Activated CD4-positive, alpha-beta T cell treated with anti-CD3 and anti-CD28 coated beads, Interleukin-2, Interleukin-4, amounts not matched to agents 100 ng/mL and 50 ng/mL, durations not matched to agents 16 hours and 8 hours (primary cell): ENCODE data around the gene SUGCT.
"Not testable (repeated sequence)": the region's sequence is repeated elsewhere in the genome, so short reads cannot be mapped to it uniquely, and the experiment has no call there.

ENCODE experiments used
- DNase-seq: peaks from one replicate; pipeline ENCODE4 v3.0.0-alpha.2; 2020; ENCODE audit warnings: low spot score

Gene SUGCT

GRCh38 chr7:40580776-40581175 lies 446.0 kb downstream of the SUGCT start:
- no peak for DNase-seq

DNA sequence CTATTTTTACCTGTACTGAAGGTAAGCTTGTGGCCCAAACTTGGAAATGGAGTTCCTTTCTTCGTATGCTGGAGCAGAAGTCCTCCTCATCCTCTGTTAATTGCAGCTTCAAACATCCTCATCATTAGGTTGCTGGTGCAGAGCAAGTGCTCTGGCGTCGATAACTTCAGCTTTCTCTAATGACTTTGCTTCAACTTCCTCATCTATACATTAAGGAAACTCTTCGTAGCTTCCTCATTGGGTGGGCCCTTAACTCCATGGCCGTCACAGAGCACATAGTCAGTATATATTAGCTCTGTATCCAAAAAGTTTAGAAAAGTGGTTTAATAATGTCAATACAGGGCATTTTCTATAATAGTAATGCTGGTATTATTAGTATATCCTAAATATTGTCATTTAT lies 447.7 kb downstream of the SUGCT start:
- DNase-seq, result no peak

DNA sequence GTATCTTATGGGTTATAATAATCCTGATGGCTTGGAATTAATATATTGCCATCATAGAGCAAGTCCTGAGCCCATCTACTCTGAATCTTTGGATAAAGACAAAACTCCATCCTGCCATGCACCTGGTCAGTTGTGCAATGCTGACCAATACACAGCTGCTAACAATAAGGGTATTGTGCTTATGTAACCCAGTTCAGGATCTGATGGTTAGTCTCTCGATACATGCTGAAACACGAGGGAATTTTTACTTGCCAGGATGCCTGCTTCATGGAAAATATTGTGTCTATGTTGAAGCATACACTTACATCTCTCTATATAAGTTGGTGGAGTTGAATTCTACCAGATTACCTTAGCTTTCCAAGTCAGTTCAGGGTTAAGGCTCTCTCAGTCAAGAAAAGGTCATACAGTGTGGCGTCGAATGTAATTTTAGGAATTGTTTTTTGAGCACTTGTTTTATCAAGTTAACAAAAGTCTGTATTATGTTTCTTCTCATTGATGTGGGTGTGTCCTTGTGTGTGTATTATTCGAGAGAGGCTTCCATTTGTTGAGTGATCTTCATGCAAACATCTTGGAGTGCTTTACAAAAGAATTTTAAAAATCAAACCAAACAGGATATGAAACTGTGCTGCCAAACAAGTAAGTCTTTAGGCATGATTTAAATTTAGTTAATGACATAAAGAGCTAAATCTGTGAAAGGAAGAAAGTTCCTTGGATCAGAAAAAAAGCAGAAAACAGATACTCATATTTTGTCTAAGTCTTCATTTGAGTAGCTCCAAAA lies 449.1 kb downstream of the SUGCT start:
- no peak for DNase-seq

DNA sequence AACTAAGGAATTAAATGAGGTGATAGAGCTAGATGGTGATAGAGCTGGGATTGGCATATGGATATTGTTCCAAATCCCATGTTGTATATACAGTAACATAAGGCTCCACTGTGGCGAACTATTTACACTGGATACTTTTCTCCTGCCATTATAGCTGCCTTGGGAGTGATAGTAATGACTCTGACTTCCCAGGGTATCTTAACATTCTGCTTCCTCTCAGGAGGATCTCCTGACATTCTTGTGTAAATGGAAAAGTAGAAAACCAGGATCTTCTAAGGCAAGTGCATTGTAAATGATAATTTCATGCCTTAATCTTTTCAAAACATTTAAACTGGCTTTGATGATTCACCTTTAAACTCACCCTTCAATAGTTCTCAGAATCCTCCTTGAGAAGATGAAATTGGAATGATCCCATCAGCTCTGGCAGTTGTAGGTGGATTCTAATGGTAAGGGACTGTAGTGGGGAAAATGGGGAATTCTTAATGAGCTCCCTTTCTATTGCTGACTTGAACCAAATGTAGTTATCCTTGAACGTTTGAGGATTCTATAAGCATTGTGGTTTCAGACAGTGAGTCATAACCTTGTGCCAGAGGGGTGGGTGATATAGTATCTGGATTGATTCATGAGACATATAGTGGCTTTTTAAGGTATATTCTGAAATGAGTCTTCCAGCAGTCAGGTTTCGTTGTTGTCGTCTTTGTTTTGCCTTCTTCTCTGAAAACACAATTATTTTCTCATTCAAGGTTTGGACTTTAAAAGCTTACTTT lies 450.0 kb downstream of the SUGCT start:
- DNase-seq, result no peak

GRCh38 chr7:40586197-40586596 lies 451.4 kb downstream of the SUGCT start:
- DNase-seq, result no peak

DNA sequence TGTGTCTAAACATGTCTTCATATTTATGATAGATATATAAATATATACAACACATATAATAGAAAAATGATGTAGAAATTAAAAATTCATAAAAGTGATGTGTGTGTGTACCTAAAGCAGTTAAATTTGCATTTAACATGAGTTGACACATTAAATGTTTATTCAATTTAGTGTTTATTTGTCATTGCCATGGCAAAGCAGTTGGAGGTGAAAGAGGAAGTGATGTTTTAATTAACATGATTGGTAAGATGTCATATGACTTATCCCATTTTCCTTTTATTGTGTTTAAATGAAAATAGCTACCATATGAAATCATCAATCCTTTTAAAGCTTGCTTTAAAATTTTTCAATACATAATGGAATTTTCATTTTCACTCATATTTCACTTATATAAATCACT lies 452.6 kb downstream of the SUGCT start:
- DNase-seq, result no peak

- no peak for DNase-seq
Measured at GRCh38 chr7:40595129-40595528, 460.3 kb downstream of the SUGCT start.

DNA sequence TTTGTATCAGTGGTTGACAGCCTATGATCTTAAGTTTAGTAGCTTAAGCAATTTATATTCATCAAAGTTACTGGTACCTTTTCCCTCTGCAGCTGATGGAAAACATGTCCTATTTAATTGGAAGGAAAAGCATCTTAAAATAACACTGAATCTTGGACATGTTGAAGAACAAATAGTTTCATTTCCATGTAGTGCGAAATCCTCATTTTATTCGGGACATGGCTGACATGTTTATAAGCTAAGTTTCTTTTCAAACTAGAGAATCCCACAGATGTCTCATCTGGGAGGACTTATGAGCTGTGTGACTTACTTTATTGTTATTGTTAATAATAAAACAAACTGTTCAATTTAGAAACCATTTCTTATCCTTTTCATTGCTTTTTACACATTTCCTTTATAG lies 461.0 kb downstream of the SUGCT start:
- DNase-seq, result no peak

DNA sequence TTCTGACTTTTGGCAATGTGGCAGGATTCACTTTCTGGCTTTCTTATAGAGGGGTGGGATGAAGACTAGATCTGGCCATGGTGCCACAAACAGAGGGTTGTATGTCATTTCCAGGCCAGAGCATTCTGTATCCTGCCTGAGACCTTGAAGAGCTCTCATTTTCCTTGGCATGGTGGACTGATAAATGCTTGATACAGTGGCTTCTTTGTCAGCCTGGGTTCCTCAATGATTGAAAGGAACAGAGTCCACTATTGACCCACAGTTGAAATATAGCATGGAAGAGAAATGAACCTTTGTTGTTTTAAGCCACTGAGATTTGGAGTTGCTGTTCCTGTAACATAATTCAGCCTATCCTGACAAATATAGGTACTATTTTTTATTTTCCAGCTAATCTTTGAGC lies 462.7 kb downstream of the SUGCT start:
- no peak for DNase-seq

DNA sequence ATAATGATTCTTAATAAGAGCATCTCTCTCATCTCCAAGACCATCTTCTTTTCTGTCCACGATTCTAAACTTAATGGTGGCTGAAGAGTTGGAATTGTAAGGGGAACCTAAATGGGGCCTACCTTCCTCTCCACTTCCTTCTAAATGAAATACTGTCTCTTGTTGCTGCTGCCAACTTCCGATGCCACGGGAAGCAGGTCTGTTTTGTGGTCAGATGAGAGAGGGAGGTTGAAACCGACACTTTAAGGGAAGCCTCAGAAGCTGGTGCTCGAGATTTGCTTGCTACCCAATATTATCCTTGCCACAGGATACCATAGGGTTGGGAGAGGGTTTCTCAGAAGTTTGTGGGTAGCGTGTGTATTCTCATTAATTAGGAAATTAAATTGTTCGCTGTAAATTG lies 464.1 kb downstream of the SUGCT start:
- DNase-seq, result no peak

- DNase-seq, result no peak
Measured at GRCh38 chr7:40599836-40600235, 465.0 kb downstream of the SUGCT start.

- not testable (repeated sequence) for DNase-seq
Measured at GRCh38 chr7:40602351-40602750, 467.5 kb downstream of the SUGCT start.

DNA sequence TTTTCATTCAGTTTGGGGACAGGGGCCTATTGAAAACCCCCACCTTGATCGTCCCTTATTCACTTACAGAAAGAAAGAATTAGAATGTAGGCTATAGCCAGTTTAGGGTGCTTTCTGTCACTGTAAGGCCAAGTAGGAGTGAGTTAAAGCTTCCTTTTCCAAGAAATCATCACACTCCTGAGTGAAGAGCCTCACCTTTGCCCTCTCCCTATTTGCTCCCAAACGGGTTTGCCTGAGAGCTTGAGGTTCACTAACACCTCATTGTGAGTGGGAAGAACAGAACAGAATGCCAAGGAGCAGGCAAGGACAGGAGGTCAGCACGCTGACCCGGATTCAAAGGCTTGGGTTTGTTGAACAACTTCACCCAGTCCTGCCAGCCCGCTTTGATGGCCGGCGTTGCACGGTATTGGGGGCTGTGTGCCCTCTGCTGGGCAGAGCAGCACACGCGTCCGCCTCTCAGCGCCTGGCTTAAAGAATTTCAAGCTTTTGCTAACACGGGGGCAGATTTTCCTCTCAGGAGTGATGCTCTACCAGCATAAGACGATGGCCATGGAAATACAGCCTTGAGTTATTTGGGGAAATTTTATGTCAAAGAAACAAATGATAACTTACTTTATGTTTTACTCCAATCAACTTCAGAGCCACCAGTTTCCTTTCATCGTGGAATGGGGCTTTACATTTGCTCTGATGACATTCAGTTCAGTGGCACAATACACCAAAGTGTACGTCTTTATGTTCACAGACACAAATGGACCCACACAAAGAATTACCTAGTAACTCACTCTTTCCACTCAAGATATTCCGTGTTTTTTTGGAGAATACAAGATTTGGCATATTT lies 470.0 kb downstream of the SUGCT start:
- DNase-seq, result peak; percentile 23

GRCh38 chr7:40608321-40609075 lies 473.7 kb downstream of the SUGCT start:
- no peak for DNase-seq

GRCh38 chr7:40610461-40610860 lies 475.7 kb downstream of the SUGCT start:
- DNase-seq, result no peak

- DNase-seq, result no peak
Measured at GRCh38 chr7:40611095-40611871, 476.5 kb downstream of the SUGCT start.

- no peak for DNase-seq
Measured at GRCh38 chr7:40612298-40612697, 477.5 kb downstream of the SUGCT start.

DNA sequence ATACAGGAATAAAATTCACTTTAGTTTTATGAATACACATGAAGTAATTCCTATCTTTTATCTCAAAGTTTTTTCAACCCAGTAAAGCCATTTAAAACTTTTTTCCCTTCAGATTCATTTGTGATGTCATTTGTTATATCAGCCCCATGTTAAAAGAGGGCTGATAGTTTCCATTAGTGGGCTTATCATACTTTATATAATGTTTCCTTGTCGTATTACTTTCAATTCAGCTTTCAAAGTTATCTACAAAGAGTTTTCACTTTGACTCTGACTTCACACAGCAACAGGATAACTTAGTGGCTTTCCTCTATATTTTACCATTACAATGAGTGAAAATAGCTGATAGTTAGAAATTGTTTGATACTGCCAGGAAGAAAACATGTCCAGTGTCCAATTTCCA lies 484.8 kb downstream of the SUGCT start:
- no peak for DNase-seq

GRCh38 chr7:40621592-40621998 lies 486.8 kb downstream of the SUGCT start:
- DNase-seq, result no peak

- DNase-seq, result no peak
Measured at GRCh38 chr7:40622941-40623501, 488.2 kb downstream of the SUGCT start.

GRCh38 chr7:40623863-40624262 lies 489.1 kb downstream of the SUGCT start:
- no peak for DNase-seq
